ENCODE data around the gene NPR1.

Gene NPR1

DNA sequence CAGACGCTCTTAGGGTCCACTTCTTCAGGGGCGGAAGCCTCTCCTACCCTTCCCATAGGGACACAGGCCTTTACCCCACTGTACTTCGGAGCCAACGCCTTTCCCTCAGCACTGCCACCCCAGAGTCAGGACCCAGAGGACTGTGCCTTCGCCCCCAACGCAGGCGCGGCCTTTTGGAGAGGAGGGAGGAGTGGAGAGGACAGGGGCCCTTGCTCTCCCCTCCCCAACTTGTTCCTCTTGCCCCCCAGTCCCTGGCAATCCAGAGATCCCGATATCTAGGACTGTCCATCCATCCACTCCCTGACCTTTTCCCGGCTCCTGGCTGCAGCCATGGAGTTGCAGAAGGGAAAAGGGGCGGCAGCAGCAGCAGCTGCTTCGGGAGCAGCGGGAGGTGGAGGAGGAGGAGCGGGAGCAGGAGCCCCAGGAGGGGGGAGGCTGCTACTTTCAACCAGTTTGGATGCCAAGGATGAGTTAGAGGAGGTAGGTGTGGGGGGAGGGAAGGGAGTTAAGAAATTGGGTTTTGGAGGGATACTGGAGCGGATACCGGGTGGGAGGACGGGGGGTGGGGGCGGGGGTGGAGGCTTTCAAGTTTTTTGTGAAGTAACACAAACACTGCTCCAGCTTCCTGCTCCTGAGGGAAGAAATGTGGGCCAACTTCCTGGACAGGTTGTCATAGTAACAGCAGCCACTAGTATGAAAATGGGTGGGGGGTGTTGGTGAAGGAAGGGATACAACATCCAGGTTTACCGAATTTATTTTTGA is 50.0 kb downstream of the NPR1 start:
- peak overlapping the region; percentile 75 for H3K4me3 ChIP-seq (ENCODE audit: low read depth, low read length)
- TF ChIP-seq, protein P1, sequence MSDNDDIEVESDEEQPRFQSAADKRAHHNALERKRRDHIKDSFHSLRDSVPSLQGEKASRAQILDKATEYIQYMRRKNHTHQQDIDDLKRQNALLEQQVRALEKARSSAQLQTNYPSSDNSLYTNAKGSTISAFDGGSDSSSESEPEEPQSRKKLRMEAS (IDR thresholded peaks at IDR 0.05; ENCODE audit: low read depth, low read length) = no peak
- TF ChIP-seq, protein P2, sequence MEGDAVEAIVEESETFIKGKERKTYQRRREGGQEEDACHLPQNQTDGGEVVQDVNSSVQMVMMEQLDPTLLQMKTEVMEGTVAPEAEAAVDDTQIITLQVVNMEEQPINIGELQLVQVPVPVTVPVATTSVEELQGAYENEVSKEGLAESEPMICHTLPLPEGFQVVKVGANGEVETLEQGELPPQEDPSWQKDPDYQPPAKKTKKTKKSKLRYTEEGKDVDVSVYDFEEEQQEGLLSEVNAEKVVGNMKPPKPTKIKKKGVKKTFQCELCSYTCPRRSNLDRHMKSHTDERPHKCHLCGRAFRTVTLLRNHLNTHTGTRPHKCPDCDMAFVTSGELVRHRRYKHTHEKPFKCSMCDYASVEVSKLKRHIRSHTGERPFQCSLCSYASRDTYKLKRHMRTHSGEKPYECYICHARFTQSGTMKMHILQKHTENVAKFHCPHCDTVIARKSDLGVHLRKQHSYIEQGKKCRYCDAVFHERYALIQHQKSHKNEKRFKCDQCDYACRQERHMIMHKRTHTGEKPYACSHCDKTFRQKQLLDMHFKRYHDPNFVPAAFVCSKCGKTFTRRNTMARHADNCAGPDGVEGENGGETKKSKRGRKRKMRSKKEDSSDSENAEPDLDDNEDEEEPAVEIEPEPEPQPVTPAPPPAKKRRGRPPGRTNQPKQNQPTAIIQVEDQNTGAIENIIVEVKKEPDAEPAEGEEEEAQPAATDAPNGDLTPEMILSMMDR (IDR thresholded peaks at IDR 0.05; ENCODE audit: low read depth, low read length) = no peak
- TF ChIP-seq MYC (IDR thresholded peaks at IDR 0.05; ENCODE audit: low read depth, low read length) = no peak
- no peak for TF ChIP-seq POLR2A (IDR thresholded peaks at IDR 0.05; ENCODE audit: extremely low read depth, insufficient read length)
- peak; percentile 49 for DNase-seq (ENCODE audit: low read depth)

DNA sequence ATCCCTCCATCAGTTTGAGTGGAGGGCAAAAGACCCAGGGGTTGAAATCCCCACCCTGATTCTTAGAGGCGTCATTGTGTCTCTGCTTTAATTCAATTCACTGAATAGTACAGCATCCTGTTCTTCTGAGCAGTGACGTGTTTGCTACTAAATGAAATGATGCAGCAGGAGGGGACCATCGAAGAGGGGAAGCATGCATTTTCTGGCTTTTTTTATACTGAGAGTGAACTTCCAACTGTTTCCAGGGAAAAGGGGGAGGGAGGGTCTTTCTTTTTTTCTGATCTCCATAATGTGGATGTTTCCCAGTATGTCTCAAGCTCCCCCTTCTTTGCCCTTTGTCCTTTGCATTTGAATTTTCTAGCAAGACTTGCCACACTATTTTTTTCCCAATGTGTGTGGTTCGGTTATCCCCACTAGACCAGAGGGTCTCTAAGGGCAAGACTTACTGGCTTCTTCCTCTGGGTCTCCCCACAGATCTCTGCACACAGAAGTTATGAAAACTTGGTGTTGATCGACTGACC is 52.0 kb downstream of the NPR1 start:
- TF ChIP-seq MYC (IDR thresholded peaks at IDR 0.05; ENCODE audit: low read depth, low read length) = no peak
- TF ChIP-seq, protein P1 (IDR thresholded peaks at IDR 0.05; ENCODE audit: low read depth, low read length) = no peak
- TF ChIP-seq, protein P2 (IDR thresholded peaks at IDR 0.05; ENCODE audit: low read depth, low read length) = no peak
- TF ChIP-seq POLR2A (IDR thresholded peaks at IDR 0.05; ENCODE audit: extremely low read depth, insufficient read length) = no peak
- no peak for DNase-seq (ENCODE audit: low read depth)
- no peak overlapping the region for H3K4me3 ChIP-seq (ENCODE audit: low read depth, low read length)

DNA sequence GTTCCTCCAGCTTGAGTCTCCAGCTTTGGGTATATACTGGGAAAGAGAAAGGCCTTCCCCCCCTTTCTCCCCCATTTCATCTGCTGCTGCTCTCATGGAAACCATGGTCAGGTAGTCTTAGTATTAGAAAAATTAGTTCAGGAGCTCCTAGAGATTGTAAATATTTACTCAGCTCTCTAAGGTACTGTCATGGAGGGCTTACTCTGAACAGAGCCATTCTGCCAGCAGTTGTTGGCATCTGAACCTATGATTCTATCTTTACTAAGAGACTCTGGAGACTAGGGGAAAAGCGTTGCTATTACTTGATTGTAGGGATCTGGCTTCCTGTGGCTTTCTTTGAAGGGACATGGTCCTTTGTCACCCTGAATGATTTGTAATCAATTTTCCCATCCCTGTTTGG is 55.5 kb downstream of the NPR1 start:
- TF ChIP-seq, protein P2 (IDR thresholded peaks at IDR 0.05; ENCODE audit: low read depth, low read length) = no peak
- TF ChIP-seq POLR2A (IDR thresholded peaks at IDR 0.05; ENCODE audit: extremely low read depth, insufficient read length) (no peak), MYC (IDR thresholded peaks at IDR 0.05; ENCODE audit: low read depth, low read length) (no peak)
- TF ChIP-seq, protein P1 (IDR thresholded peaks at IDR 0.05; ENCODE audit: low read depth, low read length) = no peak
- DNase-seq (ENCODE audit: low read depth) = no peak

DNA sequence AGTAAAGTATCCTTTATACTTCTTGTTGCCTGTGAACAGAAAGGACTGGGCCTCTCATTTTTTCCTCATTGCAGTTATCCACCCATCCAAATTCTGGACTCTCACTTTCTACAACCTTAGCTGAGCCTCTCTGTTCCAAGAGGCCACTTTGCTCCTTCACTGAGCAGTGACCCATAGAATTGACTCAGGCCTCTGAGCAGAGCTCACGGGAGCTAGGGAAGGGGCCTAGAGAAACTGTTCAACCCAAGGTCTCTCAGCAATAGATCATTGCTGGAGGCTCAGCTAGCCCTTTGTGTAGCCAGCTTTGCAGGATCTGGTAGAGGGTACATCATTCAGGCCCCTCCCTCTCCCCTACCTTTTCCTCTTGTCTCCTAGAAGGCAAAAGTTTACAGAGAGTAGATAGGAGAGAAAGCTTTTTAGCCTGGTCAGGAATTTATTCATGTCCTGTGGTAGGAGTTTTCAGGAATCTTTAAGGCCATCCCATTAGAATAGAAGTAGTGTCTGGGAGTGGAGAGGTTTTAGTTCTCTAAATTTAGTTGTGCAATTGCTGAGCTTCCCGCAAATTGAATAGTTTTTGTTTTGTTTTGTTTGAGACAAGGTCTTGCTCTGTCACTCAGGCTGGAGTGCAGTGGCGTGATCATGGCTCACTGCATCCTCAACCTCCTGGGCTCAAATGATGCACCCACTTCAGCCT is 56.1 kb downstream of the NPR1 start:
- peak; percentile 18 for DNase-seq (ENCODE audit: low read depth)
- H3K4me3 ChIP-seq (ENCODE audit: low read depth, low read length) = no peak overlapping the region
- TF ChIP-seq, protein P2 (IDR thresholded peaks at IDR 0.05; ENCODE audit: low read depth, low read length) = no peak
- TF ChIP-seq, protein P1 (IDR thresholded peaks at IDR 0.05; ENCODE audit: low read depth, low read length) = no peak
- no peak for TF ChIP-seq POLR2A (IDR thresholded peaks at IDR 0.05; ENCODE audit: extremely low read depth, insufficient read length)
- no peak for TF ChIP-seq MYC (IDR thresholded peaks at IDR 0.05; ENCODE audit: low read depth, low read length)

More for the DNA sequence above, 55.5 kb downstream of the NPR1 start:
- no peak overlapping the region for H3K4me3 ChIP-seq (ENCODE audit: low read depth, low read length)

DNA sequence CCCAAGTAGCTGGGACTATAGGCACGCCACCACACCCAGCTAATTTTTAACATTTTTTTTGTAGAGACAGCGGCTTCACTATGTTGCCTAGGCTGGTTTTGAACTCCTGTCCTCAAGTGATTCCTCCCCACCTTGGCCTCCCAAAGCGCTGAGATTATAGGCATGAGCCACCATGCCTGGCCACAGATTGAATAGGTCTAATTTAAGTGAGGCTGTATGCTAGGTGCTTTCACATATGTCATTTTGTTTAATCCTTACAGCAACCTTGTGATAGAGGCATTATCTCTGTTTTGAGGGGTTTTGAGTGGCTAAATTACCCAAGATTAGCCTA is 56.6 kb downstream of the NPR1 start:
- no peak for TF ChIP-seq POLR2A (IDR thresholded peaks at IDR 0.05; ENCODE audit: extremely low read depth, insufficient read length)
- TF ChIP-seq, protein P2 (IDR thresholded peaks at IDR 0.05; ENCODE audit: low read depth, low read length) = no peak
- TF ChIP-seq, protein P1 (IDR thresholded peaks at IDR 0.05; ENCODE audit: low read depth, low read length) = no peak
- TF ChIP-seq MYC (IDR thresholded peaks at IDR 0.05; ENCODE audit: low read depth, low read length) = no peak
- no peak for DNase-seq (ENCODE audit: low read depth)
- no peak overlapping the region for H3K4me3 ChIP-seq (ENCODE audit: low read depth, low read length)

Data from NB4 (cell line).